PC-3 (cell line): ENCODE data around the gene DNAJB2. TPM values are rescaled to one million over a fixed set of nuclear protein-coding genes. Genes with fewer than 3 reads are reported as not detected.

ENCODE experiments used
- ATAC-seq: fragments of 200-7000 bp; cut with Tn5 transposase; 2 replicates; pipeline ENCODE4 v1.9.1; 2020; ENCODE audit warnings: mild to moderate bottlenecking, moderate library complexity
- BruUV-seq: library from RNA; stranded (reverse); fragments of 400-500 nt; replicated peaks from 2 replicates; lab custom pipeline; 2021; lab: Mats Ljungman, UMichigan
- CTCF ChIA-PET: fragments of 300-600 bp; sonication (Branson Sonifier 250); formaldehyde crosslinking; loops from one replicate; lab custom pipeline; 2022; ENCODE audit warnings: antibody characterized with exemption; lab: Charles Lee
- POLR2A ChIA-PET: fragments of 300-600 bp; sonication (Branson Sonifier 250); formaldehyde crosslinking; loops from one replicate; lab custom pipeline; 2022; ENCODE audit warnings: antibody characterized with exemption; ENCODE audit not compliant: unreplicated experiment; lab: Charles Lee
- DNase-seq: peaks from one replicate; pipeline ENCODE4 v3.0.0-alpha.2; 2015
- H2AFZ ChIP-seq: fragments of 300-600 bp; sonication (generic); 2 replicates; pipeline ENCODE4 v1.6.0; 2016; ENCODE audit warnings: antibody characterized with exemption, low read length
- H3F3A ChIP-seq: fragments of 300-600 bp; sonication (generic); one replicate; pipeline ENCODE4 v1.6.0; 2017; ENCODE audit warnings: antibody characterized with exemption, low read length, control low read depth, mild to moderate bottlenecking; ENCODE audit not compliant: unreplicated experiment
- H3K27ac ChIP-seq: fragments of 300-600 bp; sonication (generic); 2 replicates; pipeline ENCODE4 v1.5.1; 2016; ENCODE audit warnings: mild to moderate bottlenecking, low read length
- H3K27me3 ChIP-seq: fragments of 300-600 bp; sonication (generic); 2 replicates; pipeline ENCODE4 v1.6.1; 2016; ENCODE audit warnings: low read length, mixed read lengths
- H3K36me3 ChIP-seq: fragments of 300-600 bp; sonication (generic); 2 replicates; pipeline ENCODE4 v1.6.1; 2016; ENCODE audit warnings: low read depth, mixed run types, low read length, mixed read lengths
- H3K4me1 ChIP-seq: fragments of 300-600 bp; sonication (generic); 2 replicates; pipeline ENCODE4 v1.5.1; 2016; ENCODE audit warnings: low read length; ENCODE audit not compliant: insufficient read depth
- H3K4me2 ChIP-seq: fragments of 300-600 bp; sonication (generic); 2 replicates; pipeline ENCODE4 v1.6.0; 2016; ENCODE audit warnings: low read length
- H3K4me3 ChIP-seq: fragments of 300-600 bp; sonication (generic); 2 replicates; pipeline ENCODE4 v1.5.1; 2016; ENCODE audit warnings: mild to moderate bottlenecking, low read length, mixed read lengths
- H3K79me2 ChIP-seq: fragments of 300-600 bp; sonication (generic); 2 replicates; pipeline ENCODE4 v1.6.1; 2017; ENCODE audit warnings: low read length, mixed read lengths
- H3K9ac ChIP-seq: fragments of 300-600 bp; sonication (generic); 2 replicates; pipeline ENCODE4 v1.6.0; 2016; ENCODE audit warnings: mild to moderate bottlenecking, low read length
- H3K9me2 ChIP-seq: fragments of 300-600 bp; sonication (generic); replicated peaks from 2 replicates; pipeline ENCODE4 v1.6.1; 2016; ENCODE audit warnings: mixed run types, low read length, mixed read lengths
- H3K9me3 ChIP-seq: fragments of 300-600 bp; sonication (generic); 2 replicates; pipeline ENCODE4 v1.6.1; 2016; ENCODE audit warnings: low read length, mixed read lengths
- H4K20me1 ChIP-seq: fragments of 300-600 bp; sonication (generic); 2 replicates; pipeline ENCODE4 v1.6.1; 2016; ENCODE audit warnings: low read length, mixed read lengths
- EZH2 ChIP-seq: fragments of 300-600 bp; sonication (generic); IDR thresholded peaks from one replicate; pipeline ENCODE4 v1.6.1; 2017; ENCODE audit warnings: antibody characterized with exemption, mild to moderate bottlenecking, low read length; ENCODE audit not compliant: unreplicated experiment
- EZH2phosphoT487 ChIP-seq: fragments of 300-600 bp; sonication (generic); IDR thresholded peaks from 2 replicates; pipeline ENCODE4 v1.6.1; 2018; ENCODE audit warnings: mild to moderate bottlenecking, antibody characterized with exemption, low read length, borderline replicate concordance
- intact Hi-C: fragments of 100-400 bp; cut with micrococcal nuclease; formaldehyde crosslinking; loops from 2 replicates; pipeline ENCODE4 v1.9.0; 2023
- total RNA-seq: library from RNA; depleted of rRNA; stranded (reverse); fragments of >200 nt; gene quantifications from 2 replicates; pipeline ENCODE4 v1.2.3, GENCODE V29; 2014
- TF ChIP-seq, protein P1 (sequence below): fragments of 300-600 bp; sonication (generic); conservative IDR thresholded peaks from 2 replicates; pipeline ENCODE4 v1.5.1; 2017; ENCODE audit warnings: antibody characterized with exemption, low read depth, mild to moderate bottlenecking, low read length

The DNAJB2 gene
- total RNA-seq, 1 experiment from 2014 or later, result 62.3 TPM

DNA sequence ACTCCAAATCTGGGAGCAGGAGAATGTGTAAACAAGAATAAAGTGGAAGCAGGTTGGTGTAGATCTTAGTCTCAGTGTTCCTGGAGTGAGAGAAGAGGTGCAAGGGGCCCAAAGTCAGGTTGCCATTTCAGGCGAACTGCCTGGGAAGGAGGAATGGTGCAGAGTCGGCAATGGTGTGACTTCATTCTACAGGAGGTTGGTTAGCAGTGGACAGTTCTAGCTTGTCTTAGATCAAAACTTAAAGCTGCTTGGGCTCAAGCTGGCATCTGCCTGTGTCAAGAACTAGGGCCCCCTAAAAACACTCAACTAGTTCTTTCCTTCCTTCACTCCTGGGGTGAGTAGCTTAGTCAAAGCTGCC, 30.3 kb upstream of the DNAJB2 start:
- H3K4me2 ChIP-seq, result peak overlapping the region; percentile 70
- ChIA-PET CTCF (interaction anchor here (0.5 to 2.1 kb wide), 4 partner anchors 19 to 89 kb away, joined by 4 to 17 read pairs (median 6); partner anchors contain the start of genes ANKZF1, ATG9A and CNPPD1), POLR2A (interaction anchor here (0.7 to 0.8 kb wide), 2 partner anchors 19 to 31 kb away, joined by 5 to 16 read pairs; partner anchors contain the start of genes ANKZF1 and ATG9A)
- no peaks in the 10 kb centered on the region for H3K27me3 ChIP-seq
- peak overlapping the region; percentile 60 for H3K9ac ChIP-seq
- peaks cover 14% of the 10 kb centered on the region for H3K36me3 ChIP-seq
- peaks cover 5% of the 10 kb centered on the region for H3F3A ChIP-seq
- no peaks in the 10 kb centered on the region for H4K20me1 ChIP-seq
- no peaks in the 10 kb centered on the region for H3K9me3 ChIP-seq
- no TSS peak for BruUV-seq
- H3K9me2 ChIP-seq, result no peaks in the 10 kb centered on the region
- H3K4me1 ChIP-seq, result peaks cover 69% of the 10 kb centered on the region
- H3K4me3 ChIP-seq, result peak overlapping the region; percentile 46
- ATAC-seq (no peak), DNase-seq (no peak)
- intact Hi-C loops, result loop anchor here (1.0 to 2.0 kb wide), 5 partner anchors 20 to 46 kb away; partner anchors contain the start of genes ABCB6, ANKZF1, ATG9A and DNAJB2
- H2AFZ ChIP-seq, result no peak overlapping the region
- TF ChIP-seq, protein P1, sequence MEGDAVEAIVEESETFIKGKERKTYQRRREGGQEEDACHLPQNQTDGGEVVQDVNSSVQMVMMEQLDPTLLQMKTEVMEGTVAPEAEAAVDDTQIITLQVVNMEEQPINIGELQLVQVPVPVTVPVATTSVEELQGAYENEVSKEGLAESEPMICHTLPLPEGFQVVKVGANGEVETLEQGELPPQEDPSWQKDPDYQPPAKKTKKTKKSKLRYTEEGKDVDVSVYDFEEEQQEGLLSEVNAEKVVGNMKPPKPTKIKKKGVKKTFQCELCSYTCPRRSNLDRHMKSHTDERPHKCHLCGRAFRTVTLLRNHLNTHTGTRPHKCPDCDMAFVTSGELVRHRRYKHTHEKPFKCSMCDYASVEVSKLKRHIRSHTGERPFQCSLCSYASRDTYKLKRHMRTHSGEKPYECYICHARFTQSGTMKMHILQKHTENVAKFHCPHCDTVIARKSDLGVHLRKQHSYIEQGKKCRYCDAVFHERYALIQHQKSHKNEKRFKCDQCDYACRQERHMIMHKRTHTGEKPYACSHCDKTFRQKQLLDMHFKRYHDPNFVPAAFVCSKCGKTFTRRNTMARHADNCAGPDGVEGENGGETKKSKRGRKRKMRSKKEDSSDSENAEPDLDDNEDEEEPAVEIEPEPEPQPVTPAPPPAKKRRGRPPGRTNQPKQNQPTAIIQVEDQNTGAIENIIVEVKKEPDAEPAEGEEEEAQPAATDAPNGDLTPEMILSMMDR, result no peak
- TF ChIP-seq EZH2, result no peak
- TF ChIP-seq EZH2phosphoT487, result no peak
- peak overlapping the region; percentile 93 for H3K27ac ChIP-seq
- peaks cover 58% of the 10 kb centered on the region for H3K79me2 ChIP-seq

DNA sequence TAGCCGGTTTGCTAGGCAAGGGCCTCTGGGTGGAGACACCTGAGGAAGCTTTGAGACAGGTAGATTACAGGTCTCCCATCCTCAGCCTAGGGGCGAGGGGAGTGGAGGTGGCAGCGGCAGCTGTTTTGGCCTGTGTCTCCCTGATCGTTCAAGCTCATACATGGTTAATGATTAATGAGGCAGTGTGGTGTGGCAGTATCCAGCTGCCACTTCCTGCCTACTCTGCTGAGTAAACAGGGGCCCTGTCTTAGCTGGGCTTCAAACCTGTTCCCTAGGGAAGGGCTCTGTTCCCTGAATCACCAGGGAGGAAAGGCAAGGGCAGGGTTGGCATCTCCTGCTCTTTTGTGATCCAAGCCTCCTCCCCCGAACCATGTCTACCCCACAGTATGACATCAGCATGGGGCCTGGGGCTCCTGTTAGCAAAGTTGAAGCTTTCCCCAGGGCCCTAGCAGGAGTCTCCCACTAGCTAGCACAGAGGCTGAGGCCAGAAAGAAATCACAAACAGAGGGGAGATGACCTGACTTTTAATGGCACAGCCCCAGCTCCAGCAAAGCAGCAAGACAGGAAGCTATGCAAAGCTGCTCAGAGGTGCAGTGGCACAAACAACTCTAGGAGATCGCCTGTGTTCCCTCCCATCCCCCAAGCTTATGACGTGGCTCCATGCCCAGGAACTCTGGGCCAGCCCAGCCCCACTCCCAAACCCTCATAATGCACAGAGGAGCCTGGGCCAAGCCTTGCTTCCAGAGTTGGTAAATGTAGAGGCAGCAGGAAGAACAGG, 29.8 kb upstream of the DNAJB2 start:
- intact Hi-C loops, result loop anchor here (1.0 to 2.0 kb wide), 5 partner anchors 20 to 45 kb away; partner anchors contain the start of genes ABCB6, ANKZF1, ATG9A and DNAJB2
- peak overlapping the region; percentile 60 for H3K9ac ChIP-seq
- TF ChIP-seq, protein P1, result no peak
- TF ChIP-seq EZH2 (no peak), EZH2phosphoT487 (no peak)
- DNase-seq, result peak; percentile 91
- H3K4me2 ChIP-seq, result peak overlapping the region; percentile 70
- H3K4me1 ChIP-seq, result peaks cover 69% of the 10 kb centered on the region
- CTCF ChIA-PET, result interaction anchor here (0.5 to 2.1 kb wide), 4 partner anchors 20 to 90 kb away, joined by 4 to 17 read pairs (median 6); partner anchors contain the start of genes ANKZF1, ATG9A and CNPPD1
- peak overlapping the region; percentile 93 for H3K27ac ChIP-seq
- H3K79me2 ChIP-seq, result peaks cover 58% of the 10 kb centered on the region
- H3K36me3 ChIP-seq, result peaks cover 14% of the 10 kb centered on the region
- H3K9me3 ChIP-seq, result no peaks in the 10 kb centered on the region
- BruUV-seq, result no TSS peak
- H3K4me3 ChIP-seq, result peak overlapping the region; percentile 48
- H2AFZ ChIP-seq, result no peak overlapping the region
- peaks cover 5% of the 10 kb centered on the region for H3F3A ChIP-seq
- POLR2A ChIA-PET, result interaction anchor here (0.6 to 0.8 kb wide), 4 partner anchors 19 to 32 kb away, joined by 4 to 16 read pairs (median 6); partner anchors contain the start of genes ANKZF1, ATG9A and DNAJB2
- no peaks in the 10 kb centered on the region for H4K20me1 ChIP-seq
- ATAC-seq, result peak; percentile 63
- no peaks in the 10 kb centered on the region for H3K27me3 ChIP-seq
- H3K9me2 ChIP-seq, result no peaks in the 10 kb centered on the region
